Stimulated activated CD8-positive, alpha-beta memory T cell treated with anti-CD3 and anti-CD28 coated beads, Interleukin-4, amount 100 ng/mL, for 4 hours (primary cell): ENCODE measurements around the gene CHD5.

Experiments
- DNase-seq, 2 donors: peaks; one replicate each; pipeline ENCODE4 v3.0.0-alpha.2; 2020; ENCODE audit warnings: low read depth in 2 of 2, low spot score in 1 of 2

CHD5 gene

DNA sequence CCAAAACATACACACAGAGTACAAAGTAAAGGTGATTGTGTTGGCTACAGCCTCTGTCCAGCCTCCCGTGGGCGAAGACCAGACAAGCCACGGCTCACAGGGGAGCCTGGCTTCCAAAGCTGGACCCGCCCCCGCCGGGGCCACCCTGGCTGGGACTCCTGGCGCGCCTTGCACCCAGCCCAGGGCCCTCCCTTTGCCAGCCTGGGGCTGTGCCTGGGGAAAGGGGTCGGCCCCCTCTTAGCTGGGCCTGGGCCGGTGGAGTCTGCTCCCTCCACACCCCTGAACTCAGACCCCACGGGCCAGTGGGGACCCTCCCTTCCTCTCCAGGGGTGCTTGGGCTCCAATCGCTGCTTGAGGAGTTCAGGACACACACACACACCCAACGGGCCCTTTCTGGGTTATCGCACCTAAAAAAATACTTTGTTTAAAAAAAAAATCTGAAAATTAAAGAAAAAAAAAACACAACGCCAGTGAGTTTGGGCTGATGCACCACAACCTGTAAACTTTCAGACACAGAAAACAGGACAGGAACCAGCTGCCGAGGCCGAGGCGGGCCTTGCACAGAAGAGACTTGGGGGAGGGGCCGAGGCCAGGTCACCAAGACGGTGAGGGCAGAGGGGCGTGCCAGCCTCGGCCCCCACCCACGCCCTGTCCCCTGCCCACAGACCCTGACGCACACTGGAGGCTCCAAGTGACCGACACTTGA, 78.1 kb downstream of the CHD5 start:
- no peak for DNase-seq

DNA sequence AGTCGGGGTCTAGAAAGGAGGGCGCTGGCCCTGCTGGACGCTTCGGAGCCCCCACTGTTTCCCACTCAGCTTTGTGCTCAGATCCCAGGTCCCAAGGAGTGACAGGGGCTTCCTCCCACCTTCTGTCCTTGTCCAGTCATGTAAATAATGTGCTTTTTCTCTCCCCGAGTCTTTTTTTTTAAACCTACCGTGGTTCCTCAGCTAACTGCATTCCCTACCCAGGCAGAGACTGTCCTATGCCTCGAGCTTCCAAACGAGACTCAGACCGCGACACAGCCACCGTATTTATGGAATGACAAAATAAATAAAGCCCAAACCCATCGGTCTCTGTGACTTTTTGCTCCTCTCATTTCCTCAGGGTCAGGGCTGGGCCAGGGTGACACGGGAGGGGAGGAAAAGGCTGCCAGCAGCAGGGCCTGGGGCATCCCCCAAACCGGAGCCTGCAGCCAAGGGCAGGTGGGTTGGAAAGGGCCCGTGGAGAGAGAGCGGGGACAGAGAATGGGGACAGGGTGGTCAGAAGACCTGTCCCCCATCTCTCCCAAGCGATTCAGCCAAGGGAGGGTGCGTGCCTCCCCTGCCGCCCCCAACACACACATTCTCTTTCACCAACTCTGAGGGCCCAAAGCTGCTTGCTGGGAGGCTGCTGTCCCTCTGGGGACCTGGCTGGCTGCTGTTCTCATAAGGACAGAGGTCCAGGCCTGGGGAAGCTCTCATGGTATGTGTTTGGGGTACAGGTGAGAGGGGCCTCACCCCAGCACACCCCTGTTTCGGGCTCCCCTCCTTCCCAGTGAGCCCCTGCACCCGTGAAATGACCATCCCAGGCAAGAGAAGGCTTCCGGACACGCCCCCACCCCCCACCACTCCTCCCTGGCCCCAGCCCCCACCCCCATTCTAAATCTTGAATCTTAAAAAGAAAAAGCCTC, 79.0 kb downstream of the CHD5 start:
- no peak for DNase-seq

DNA sequence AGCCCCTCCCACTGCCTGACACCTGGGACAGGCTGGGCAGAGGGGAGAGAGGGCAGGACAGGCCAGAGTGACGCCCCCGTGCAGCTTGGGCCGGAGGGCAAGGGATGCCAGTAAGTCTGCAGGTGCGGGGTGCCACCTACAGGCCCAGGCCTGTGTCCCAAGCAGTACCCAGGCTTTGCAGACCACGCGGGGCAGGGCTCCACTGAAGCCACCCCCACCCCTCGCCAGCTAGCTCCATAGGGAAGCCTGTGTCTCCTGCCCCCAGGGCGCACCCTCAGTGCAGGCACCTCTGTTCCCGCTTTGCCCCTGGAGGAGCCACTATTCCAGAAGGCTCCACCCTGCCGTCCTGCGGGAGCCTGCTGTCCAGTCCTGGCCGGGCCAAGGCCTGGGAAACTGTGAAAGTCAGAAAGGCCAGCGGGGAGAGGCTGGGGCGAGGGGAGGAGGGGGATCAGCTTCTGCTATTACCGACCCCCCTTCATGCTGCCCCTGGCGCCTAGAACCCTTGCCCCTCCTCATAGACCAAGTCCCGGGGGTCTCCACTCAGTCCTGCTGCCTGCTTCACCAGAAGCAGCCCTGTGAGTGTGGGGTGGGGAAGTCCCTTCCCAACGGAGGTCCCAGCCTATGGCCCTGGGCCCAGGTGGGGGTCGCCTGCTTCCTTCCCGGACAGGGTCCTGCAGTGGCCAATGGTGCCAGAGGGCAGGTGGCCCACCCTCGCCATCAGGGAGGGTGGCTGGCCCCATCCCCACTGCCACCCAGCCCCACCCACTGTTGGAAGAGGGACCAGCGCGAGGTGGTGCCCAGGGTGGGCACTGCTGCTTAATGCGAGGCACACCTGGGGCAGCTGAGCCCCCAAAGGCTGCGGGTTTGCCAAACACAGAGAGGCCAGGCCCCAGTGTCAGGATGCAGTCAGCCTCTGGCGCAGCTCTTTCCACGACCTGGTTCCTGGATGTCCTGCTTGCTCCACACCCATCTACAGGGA, 80.0 kb downstream of the CHD5 start:
- DNase-seq = no peak

DNA sequence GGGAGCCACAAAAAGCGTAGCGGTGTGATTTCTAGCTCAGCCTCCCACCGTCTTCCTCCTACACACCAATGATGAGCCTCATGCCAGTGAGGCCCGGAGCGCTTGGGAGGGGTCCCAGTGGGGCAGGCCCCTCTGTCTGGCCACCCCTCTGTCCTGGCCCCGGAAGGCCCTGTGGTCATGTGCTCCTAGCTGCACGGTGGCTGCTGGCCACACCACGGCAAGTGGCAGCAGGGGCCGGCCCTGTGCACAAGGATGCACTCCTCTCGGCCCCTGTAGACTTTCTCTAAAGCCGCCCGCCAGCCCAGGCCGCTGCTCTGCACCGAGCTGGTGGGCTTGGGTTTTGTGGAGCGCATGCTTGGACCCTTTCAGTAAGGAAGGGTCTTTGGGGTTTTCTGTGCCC, 80.8 kb downstream of the CHD5 start:
- DNase-seq = no peak

DNA sequence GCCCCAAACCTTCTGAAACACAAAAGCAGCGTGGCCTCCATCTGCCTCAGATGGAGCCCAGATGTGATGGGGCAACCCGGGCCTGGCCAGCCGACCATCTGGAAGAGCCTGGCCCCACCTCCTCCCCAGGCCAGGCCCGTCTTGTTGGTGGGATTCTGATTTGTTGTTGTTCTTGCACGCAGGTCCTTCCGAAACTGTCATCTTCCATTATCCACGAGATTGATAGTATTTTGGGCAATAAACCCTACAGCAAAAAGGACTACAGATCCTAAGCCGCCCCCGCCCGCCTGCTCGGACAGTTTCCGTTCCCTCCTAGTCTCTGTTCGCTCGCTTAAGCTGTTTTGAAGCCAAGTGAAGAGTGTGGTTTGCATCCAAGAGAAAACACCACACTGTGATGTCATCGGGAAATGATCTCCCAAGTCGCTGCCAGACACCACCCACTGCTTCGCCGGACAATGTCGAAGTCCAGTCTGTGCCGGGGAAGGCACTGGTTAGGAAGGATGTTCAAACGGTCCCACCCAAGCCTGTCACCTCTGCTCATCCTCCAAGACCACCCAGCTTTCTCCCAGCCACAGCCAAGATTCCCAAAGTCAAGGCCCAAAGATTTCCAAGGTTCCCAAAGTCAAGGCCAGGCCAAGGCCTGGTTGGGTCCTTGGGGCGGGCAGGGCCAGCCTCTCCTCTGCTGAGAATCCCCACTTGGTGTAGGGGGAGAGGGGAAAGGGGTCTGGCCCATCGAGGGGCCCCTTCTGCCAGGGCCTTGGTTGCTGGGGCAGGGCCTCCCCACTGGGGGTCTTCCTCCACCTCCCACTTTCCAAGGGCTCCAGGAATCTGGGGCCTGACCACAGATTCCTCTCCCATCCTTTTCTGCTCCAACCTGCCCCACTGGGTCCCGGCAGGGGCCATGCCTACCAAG, 81.6 kb downstream of the CHD5 start:
- no peak for DNase-seq

DNA sequence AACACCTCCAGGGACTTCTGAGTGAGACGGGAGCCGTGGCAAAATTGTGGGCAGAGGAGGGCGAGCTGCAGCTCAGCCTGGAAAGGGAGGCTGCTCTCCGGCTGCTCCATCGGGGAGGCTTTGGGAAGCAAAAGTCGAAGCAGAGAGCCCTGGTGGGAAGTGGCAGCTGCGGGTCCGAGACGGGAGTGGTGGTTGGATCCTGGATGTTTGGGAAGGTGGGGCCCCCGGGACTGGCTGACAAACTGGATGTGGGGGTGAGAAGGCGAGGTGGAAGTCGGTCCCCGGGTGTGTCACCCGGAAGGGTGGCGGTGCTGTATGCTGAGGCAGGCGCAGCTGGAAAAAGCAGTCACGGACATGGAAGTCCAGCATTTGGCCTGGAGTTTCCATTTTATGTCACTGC, 82.3 kb downstream of the CHD5 start:
- DNase-seq = no peak

DNA sequence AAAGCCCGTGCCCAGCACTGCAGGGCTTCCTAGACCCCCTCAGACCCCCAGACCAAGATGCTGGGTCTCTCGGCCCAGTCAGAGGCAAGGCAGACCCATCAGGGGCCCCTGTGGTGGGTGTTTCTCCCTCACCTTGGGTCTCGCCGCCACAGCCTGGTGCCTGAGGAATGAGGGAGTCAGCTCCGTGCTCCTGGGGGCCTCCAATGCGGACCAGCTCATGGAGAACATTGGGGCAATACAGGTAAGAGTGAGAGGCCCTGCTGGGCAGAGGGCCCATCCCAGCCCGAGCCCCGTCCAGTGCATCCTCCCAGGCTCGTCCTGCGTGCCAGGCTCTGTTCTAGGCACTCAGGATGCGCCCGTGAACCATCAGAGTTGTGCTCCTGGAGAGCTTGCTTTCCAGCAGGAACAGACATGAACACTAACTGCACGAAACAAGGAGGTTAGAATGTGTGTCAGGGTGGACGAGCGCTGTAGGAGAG, 83.0 kb downstream of the CHD5 start:
- no peak for DNase-seq

DNA sequence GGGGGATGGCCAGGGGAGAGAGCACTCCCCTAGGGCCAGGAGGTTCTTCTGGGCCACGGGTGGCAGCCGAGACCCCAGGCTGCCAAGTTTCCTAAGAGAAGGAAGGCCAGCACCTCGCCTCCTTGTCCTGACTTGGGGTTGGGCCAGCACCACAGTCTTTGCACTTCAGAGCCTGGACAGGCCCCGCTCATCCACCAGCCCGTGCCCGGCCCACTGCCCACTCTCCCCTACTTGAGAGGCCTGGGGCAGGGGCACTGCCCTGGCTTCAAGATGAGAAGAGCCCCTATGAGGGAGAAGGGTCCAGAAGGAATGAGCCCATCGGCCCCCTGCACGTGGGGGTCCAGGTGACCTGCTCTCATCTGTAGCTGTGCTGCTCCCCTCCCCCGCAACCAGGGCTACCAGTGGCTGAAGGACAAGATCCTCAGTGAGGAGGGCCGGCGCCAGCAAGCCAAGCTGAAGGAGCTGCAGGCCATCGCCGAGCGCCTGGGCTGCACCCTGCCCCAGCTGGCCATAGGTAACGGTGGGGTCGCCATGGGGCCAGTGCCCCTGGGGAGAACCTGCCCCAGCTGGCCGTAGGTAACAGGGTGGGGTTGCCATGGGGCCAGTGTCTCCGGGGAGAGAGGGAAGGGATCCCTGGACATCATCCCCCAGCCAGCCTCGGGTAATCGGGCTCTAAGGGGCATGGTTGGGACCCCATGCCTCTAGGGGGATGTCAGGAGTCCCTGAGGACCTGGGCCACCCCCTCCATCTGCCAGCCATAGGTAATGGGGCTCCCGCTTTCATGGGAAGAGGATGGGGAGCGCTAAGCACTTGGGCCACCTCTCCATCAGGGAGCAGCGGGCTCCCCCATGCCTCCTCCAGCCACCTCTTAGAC, 83.6 kb downstream of the CHD5 start:
- no peak for DNase-seq

DNA sequence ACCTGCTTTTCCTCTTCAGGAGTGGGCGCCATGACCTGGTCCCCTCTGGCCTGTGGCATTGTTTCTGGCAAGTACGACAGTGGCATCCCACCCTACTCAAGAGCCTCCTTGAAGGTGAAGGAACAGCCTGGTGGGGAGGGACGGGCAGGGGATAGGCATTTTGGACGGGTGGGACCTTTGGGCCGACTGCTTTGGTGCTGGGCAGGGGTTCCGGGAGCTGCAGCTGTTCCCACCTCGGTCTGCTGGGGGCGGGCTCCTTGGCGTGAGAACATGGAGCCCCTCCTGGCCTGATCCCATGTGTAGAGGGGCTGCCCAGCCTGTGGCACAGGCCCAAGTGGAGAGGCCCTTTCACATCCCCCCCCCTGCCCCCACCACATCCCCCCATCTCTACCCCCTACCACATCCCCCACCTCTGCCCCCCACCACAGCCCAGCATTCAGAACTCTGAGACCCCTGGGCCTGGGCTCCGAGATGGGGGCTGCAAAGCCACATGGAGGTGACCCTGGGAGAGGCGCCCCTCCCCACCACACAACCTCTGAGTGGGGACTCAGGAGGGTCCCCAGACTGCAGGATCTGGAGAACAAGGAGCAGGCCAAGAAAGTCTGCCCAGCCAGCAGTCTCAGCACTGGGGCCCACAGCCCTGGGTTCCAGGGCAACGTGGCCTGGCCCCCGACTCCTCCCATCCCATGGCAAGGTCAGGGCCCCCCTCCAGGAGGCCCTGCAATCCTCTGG, 84.4 kb downstream of the CHD5 start:
- DNase-seq = no peak

DNA sequence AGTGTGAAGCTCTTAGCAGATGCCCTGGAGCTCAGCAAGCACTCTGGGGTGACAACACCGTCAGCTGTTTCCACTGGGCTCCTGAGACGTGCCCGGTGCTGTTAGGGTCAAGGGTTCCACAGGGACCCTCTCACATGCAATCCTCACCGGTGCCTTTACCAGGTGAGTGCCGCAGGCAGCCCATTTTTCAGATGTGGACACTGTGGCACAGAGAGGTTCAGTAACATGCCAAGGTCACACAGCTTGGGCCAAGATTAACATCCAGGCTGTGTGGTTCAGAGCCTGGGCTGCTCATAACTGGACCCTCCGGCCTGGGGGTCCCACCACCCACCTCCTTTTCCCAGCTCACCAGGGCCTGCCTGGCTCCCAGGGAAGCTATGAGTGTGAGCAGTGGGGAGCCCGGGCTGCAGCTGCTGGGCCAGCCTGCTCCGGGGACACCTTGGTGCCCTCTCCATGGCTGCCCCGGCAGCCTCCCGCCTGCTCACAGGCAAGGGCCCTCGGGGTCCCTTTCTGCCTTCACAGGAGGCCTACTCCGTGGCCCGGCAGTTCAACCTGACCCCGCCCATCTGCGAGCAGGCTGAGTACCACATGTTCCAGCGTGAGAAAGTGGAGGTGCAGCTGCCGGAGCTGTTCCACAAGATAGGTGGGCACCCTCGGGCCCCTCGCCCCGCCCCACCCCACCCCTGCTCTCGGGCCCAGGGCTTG, 85.2 kb downstream of the CHD5 start:
- DNase-seq = no peak

DNA sequence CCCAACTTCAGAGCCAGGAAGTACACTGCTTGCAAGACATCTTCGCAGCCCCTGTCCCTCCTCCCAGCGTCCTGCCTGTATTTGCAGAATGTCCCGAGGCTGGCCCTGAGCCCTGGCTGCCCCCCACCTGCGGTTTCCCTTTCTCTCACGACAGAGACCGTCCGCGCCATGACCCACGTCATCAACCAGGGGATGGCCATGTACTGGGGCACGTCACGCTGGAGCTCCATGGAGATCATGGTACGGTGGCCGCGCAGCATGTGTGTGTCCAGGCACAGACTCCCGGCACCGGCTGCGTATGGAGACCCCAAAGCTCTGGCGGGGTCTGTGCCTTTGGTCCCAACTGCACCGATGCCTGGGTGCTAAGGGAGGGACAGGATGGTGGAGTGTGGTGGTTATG, 85.9 kb downstream of the CHD5 start:
- no peak for DNase-seq

DNA sequence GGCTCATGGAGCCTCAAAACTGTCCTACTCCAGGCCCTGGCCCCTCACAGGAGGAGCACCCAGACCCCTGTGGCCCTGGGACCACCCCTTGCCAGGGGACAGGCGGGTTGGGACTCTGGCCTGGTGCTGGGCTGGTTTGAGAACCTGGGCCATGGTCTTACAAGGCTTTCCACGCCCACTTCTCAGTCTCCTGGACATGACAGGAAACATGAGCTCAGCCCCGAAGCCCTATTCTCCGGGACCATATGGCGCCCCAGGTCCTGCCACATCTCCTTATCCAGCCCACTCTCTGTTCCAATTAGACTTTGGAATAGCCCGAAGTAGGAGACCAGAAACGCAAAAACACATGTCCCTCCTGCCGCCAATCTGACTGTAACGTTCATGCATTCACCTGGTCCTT, 86.5 kb downstream of the CHD5 start:
- DNase-seq = no peak

DNA sequence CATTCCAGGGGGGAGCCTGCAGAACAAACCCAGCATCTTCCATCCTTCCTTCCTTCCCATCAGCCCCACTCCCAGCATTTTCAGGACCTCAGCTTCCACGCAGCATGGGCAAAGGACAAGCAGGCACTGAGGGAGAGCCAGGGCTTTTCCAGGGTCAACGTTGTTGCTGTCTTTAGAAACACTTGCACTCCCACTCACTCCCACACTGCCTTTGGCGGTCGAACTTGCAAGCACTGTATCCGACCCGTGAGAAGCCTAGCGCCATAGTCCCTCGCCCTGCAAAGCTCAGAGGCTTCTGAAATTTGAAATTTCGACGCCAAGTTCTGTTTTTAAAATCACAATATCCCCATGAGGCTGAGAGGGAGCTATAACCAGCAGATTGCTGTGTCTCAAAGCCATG, 87.0 kb downstream of the CHD5 start:
- no peak for DNase-seq

DNA sequence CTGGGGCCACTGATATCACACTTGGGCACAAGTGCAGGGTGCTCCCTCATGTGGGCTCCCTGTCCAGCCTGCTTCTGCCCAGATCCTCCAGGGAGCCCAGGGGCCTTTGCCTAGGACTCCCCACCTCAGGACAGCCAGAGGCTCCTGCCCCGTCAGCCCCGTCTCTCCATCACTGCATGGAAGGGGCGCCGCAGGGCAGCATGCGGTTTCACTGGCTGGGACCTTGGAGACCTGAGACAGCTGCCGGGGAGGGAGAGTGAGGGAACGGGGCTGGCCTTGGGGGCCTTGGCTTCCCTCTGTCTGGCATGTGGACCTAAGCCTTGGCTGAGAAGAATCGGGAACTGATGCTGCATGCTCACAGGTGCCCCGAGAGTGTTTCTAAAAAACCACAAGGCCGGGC, 87.9 kb downstream of the CHD5 start:
- no peak for DNase-seq

DNA sequence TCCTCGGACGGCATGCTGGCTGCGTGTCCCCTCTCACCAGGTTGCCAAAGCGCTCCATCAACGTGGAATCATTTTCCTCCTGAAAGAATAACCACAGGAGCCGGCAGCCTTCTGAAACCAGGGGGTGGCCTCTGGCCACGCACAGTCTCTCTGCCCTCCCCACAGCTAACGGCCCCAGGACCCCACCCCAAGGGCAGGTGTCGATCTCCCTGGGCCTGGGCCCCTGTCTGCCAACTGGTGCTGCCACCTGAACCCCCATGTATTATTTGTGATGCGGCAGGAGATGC, 88.4 kb downstream of the CHD5 start:
- no peak for DNase-seq

DNA sequence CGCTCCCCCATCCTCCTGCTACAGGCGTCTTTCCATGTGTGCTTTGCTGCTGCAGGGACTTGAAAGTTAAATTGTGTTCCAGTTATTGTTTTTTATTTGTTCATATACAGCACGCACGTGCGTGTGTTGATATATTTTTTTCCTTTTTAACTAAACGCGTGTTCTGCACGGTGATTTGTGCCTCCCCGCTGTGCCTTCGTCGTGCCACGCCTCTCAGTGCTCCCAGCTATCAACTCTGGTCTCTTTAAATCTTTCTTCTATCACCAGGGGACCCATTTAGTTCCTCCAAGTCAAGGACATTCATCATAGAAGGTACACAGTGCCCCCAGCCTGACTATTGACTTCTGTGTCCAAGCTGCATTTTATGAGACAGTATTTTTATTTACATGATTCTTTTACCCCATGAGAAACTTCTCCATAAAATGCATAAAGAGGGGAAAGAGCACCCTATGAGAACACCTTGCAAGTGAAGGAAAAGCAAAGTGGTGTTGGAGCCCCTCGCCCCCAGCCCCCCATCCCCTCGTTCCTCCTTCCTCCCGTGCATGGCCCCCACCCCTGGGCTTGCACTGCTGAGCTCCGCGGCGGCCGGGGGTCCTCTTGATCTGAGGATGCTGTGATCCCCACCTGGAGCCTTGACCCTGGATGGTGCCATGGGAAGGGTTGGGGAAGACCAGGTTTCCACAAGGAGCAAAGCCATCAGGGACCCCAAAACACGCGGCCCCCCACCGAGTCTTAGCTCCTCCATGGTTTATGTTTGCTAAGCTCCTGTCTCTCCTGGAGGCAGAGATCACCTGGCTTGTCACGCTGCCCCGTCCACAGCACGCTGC, 88.9 kb downstream of the CHD5 start:
- DNase-seq = no peak

DNA sequence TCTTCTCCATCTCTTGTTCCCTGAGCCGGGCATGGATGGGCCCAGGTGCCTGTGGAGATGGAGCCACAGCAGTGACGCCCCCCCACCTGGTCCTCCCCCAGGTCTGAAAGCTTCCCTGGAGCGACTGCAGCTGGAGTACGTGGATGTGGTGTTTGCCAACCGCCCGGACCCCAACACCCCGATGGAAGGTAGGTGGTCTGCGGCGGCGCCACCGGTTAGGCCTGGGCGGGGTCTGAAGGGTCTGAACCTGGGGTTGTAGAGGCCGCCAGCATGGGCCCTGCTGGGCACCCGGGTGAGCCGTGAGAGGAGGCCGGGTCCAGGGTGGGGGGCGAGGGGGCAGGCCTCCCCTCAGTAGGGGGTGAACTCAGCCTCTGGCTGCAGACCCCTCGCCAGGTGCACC, 89.8 kb downstream of the CHD5 start:
- DNase-seq = no peak
